ENCODE results near the gene LRRC71.

DNA sequence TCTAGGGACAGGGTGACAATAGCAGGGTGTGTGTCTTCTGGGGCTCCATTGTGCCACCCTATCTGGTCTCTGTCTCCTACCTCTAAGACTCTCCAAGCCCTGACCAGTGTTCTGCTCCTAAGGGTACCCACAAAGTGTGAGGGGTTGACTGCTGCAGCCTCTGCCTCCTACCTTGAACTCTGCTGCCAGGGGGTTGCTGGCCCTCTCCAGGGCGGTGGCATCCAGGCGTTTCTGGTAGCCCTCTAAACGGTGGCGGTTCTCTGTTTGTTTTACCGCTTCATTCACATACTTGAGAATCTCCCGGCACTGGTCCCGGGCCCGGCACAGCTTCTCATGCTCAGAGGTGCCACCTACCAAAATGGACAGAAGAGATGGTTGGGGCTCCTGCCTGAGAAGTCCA lies 24.4 kb downstream of the LRRC71 start:
- TF ChIP-seq, protein P1, sequence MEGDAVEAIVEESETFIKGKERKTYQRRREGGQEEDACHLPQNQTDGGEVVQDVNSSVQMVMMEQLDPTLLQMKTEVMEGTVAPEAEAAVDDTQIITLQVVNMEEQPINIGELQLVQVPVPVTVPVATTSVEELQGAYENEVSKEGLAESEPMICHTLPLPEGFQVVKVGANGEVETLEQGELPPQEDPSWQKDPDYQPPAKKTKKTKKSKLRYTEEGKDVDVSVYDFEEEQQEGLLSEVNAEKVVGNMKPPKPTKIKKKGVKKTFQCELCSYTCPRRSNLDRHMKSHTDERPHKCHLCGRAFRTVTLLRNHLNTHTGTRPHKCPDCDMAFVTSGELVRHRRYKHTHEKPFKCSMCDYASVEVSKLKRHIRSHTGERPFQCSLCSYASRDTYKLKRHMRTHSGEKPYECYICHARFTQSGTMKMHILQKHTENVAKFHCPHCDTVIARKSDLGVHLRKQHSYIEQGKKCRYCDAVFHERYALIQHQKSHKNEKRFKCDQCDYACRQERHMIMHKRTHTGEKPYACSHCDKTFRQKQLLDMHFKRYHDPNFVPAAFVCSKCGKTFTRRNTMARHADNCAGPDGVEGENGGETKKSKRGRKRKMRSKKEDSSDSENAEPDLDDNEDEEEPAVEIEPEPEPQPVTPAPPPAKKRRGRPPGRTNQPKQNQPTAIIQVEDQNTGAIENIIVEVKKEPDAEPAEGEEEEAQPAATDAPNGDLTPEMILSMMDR (IDR thresholded peaks at IDR 0.05), result no peak
- no peak for TF ChIP-seq POLR2A (IDR thresholded peaks at IDR 0.05)

Measured in Peyer's patch (tissue), 4 donors.